Testis (tissue), 2 donors: ENCODE data around the gene CDH4.

Experiments
- CTCF ChIP-seq, 3 experiments: fragments of 450-650 bp in 2 of 3; fragments of 200-600 bp in 1 of 3; sonication (generic) in 1 of 3; IDR thresholded peaks; one replicate each; pipeline ENCODE4 v1.5.1; 2016 to 2019; ENCODE audit warnings: antibody characterized with exemption in 3 of 3, mild to moderate bottlenecking in 2 of 3, moderate library complexity in 1 of 3
- POLR2A ChIP-seq: fragments of 450-650 bp; IDR thresholded peaks from one replicate; pipeline ENCODE4 v1.6.1; 2017; ENCODE audit warnings: antibody characterized with exemption, mild to moderate bottlenecking, moderate library complexity

GRCh38 chr20:61567204-61567603, 315.1 kb downstream of the CDH4 start:
- no peak for TF ChIP-seq CTCF (IDR thresholded peaks at IDR 0.05)
- no peak for TF ChIP-seq POLR2A
